ENCODE measurements around the gene PITHD1. TPM values are rescaled to one million over a fixed set of nuclear protein-coding genes. Genes with fewer than 3 reads are reported as not detected.
"Not testable (repeated sequence)": the region's sequence is repeated elsewhere in the genome, so short reads cannot be mapped to it uniquely, and the experiment has no call there.

PITHD1 gene
- total and polyA plus RNA-seq, 8 donors = 18.1 to 62.0 (median 41.3) TPM

DNA sequence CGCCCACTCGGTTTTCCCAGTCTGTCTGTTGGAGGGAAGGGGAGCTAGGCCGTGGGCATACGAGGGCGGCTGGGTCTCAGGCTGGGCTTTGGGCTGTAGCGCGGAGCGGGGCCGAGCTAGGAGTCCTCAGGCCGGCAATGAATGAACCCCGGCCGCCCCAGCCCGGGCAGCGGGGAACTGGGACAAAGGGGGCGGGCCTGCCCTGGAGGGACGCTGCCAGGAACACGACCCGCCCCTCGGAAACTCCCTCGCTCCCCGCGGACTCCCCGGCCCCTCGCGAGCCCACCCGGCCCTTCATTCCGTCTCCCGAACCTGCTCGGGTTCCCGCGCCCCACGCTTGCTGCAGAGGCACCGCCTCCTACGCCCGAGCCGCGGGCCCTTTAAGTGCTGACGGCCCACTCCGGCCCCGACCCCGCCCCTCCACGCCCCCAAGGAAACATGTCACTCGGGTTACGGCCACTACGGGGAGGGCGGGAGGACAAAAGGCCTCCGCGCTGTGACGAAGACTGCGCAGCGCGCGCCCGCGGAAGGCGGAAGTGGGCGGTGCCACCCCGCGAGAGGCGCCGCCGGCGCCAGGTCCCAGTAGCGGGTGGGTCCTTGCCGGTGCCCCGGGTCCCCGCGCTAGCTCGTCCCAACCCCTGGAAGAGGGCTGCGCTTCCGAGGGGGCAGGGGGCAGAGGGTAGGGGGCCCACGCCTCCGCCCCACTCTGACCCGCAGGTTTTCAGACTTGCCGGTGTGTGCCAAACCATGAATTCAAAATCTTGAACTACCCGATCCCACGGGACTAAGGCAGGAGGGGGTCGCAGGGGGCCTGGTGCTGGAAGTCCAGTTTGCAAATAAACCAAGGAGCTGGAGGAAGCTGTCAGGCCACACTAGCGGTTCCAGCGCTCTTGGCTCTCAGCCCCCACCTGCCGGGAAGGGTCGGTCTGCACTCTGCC, 22.5 kb downstream of the PITHD1 start, which contains the start of gene GALE:
GALE (minus strand) TSS at position 355 of the 938 bp plus-strand sequence. CDS start 1,747 bp downstream, outside the sequence.
- DNase-seq = peak; percentile 98 to 99
- Histone ChIP-seq H3K4me3 (peak within 1 kb of the TSS; percentile 72 to 88 (median 84)), H3K9me3 (no peaks in the 10 kb centered on the region), H3K4me1 (peaks cover 47 to 60% (median 54%) of the 10 kb centered on the region in 4 donors), H3K36me3 (peaks cover 10 to 58% (median 41%) of the 10 kb centered on the region in 4 donors), H3K27me3 (no peaks in the 10 kb centered on the region), H3K27ac (peak within 1 kb of the TSS; percentile 91 to 98 (median 96))
- 0 to 2% (median 0%) methylated on average over 39 to 82 of the region's 82 CpGs for WGBS, 5 donors
- peak in 1 of 4 donors; percentile 31 for TF ChIP-seq POLR2A (IDR thresholded peaks at IDR 0.05)
- TF ChIP-seq, protein P1, sequence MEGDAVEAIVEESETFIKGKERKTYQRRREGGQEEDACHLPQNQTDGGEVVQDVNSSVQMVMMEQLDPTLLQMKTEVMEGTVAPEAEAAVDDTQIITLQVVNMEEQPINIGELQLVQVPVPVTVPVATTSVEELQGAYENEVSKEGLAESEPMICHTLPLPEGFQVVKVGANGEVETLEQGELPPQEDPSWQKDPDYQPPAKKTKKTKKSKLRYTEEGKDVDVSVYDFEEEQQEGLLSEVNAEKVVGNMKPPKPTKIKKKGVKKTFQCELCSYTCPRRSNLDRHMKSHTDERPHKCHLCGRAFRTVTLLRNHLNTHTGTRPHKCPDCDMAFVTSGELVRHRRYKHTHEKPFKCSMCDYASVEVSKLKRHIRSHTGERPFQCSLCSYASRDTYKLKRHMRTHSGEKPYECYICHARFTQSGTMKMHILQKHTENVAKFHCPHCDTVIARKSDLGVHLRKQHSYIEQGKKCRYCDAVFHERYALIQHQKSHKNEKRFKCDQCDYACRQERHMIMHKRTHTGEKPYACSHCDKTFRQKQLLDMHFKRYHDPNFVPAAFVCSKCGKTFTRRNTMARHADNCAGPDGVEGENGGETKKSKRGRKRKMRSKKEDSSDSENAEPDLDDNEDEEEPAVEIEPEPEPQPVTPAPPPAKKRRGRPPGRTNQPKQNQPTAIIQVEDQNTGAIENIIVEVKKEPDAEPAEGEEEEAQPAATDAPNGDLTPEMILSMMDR (IDR thresholded peaks at IDR 0.05) = no peak
- TF ChIP-seq POLR2AphosphoS5 (IDR thresholded peaks at IDR 0.05) = peak; percentile 92 to 99 (median 93)
- no peak for TF ChIP-seq EP300 (IDR thresholded peaks at IDR 0.05)
- intact Hi-C loops (cut with DNase I; ENCODE audit: low total_unique reads) = no loop called here

DNA sequence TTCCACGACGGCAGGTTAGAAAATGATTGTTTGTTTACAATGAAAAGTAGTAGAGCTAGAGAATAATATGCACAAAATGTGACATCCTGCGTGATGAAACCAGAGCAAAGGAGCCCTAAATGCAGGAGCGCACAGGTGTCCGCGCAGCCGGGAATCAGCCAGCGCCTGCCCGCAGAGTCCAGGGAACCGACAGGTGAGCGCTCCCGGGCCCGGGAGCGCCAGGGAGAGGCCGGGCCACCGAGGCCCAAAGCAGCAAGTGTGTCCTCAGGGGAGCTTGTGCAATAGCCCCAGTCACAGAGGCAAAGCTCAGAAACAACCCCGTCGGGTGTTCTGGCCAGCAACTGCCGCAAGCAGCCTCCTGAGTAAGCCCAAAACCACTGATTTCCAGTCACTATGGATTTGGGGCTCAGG, 23.1 kb downstream of the PITHD1 start:
- Histone ChIP-seq H3K27me3 (no peaks in the 10 kb centered on the region), H3K27ac (peak overlapping the region; percentile 91 to 98 (median 96)), H3K36me3 (peaks cover 5 to 55% (median 38%) of the 10 kb centered on the region in 4 donors), H3K9me3 (no peaks in the 10 kb centered on the region), H3K4me3 (peak overlapping the region; percentile 72 to 88 (median 84)), H3K4me1 (peaks cover 40 to 53% (median 47%) of the 10 kb centered on the region in 4 donors)
- WGBS, 5 donors = 12 to 32% (median 15%) methylated on average over 18 to 19 of the region's 19 CpGs
- TF ChIP-seq, protein P1 (IDR thresholded peaks at IDR 0.05) = no peak
- TF ChIP-seq EP300 (IDR thresholded peaks at IDR 0.05) (no peak), POLR2A (IDR thresholded peaks at IDR 0.05) (no peak)
- DNase-seq = peak in 1 of 2 donors; percentile 49
- intact Hi-C loops (cut with DNase I; ENCODE audit: low total_unique reads) = no loop called here

DNA sequence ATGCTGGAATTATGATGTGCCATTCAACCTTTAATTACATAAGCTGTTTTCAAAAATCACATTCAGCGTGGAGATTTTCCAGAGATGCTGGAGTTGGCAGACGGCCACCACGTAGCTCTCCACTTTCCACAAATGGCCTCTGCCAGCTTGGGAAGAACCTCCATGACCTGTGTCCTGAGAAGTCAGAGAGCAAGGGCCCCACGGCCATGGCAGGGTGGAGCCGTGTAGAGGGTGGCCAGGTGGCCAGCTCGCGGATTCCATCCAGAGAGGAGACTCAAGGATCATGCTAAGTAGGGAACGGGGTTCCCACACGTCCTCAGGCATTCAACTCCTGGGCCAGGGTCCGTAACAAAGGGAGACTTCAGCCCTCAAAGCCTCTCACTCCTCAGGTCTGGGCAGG, 23.7 kb downstream of the PITHD1 start:
- WGBS, 5 donors = 55 to 62% (median 57%) methylated on average over 10 of the region's 10 CpGs
- DNase-seq = peak in 1 of 2 donors; percentile 30
- Histone ChIP-seq H3K27me3 (no peaks in the 10 kb centered on the region), H3K27ac (peak overlapping the region; percentile 9 to 98 (median 96)), H3K36me3 (peaks cover 0 to 55% (median 38%) of the 10 kb centered on the region in 4 donors), H3K4me1 (peaks cover 37 to 48% (median 42%) of the 10 kb centered on the region in 4 donors), H3K9me3 (no peaks in the 10 kb centered on the region), H3K4me3 (peak overlapping the region in 2 of 4 donors; percentile 72 to 88)
- intact Hi-C loops (cut with DNase I; ENCODE audit: low total_unique reads) = no loop called here
- no peak for TF ChIP-seq POLR2A (IDR thresholded peaks at IDR 0.05)
- TF ChIP-seq, protein P1 (IDR thresholded peaks at IDR 0.05) = no peak
- no peak for TF ChIP-seq POLR2AphosphoS5 (IDR thresholded peaks at IDR 0.05)
- no peak for TF ChIP-seq EP300 (IDR thresholded peaks at IDR 0.05)

DNA sequence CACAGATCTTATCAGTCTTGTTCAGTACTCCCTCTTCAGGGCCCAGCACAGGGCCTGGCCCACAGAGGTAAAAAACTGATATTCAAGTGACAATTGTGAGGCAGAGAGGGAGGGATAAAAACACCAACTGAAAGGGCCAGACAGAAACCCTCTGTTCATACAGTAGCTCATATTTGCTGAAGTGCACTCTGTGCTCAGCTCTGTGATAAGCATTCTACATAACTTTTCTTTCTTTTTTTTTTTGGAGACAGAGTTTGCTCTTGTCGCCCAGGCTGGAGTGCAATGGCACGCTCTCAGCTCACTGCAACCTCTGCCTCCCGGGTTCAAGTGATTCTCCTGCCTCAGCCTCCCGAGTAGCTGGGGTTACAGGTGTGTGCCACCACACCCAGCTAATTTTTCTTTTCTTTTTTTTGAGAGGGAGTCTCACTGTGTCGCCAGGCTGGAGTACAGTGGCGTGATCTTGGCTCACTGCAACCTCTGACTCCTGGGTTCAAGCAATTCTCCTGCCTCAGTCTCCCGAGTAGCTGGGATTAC, 24.7 kb downstream of the PITHD1 start:
- DNase-seq; H3K27me3 ChIP-seq; intact Hi-C loops (cut with DNase I; ENCODE audit: low total_unique reads); H3K9me3 ChIP-seq; H3K4me3 ChIP-seq: not testable (repeated sequence)
- Histone ChIP-seq H3K27ac (peak overlapping the region in 1 of 5 donors; percentile 96), H3K36me3 (peaks cover under 1 to 56% (median 36%) of the 10 kb centered on the region in 4 donors), H3K4me1 (peaks cover 27 to 38% (median 33%) of the 10 kb centered on the region in 4 donors)
- WGBS, 5 donors = 81 to 96% (median 91%) methylated on average over 7 of the region's 7 CpGs

All from stomach (tissue), 9 donors.